GM20000 (cell line): ENCODE results near the gene SPACA6.

Experiments used
- DNase-seq: peaks from one replicate; pipeline ENCODE4 v3.0.0; 2012; ENCODE audit warnings: low spot score
- CTCF ChIP-seq: IDR thresholded peaks from 2 replicates; pipeline ENCODE4 v1.5.1; 2012; ENCODE audit warnings: mild to moderate bottlenecking, control low read depth; ENCODE audit errors: extremely low read depth, missing control alignments

SPACA6 gene

GRCh38 chr19:51714848-51715247 lies 21.7 kb downstream of the SPACA6 start:
- TF ChIP-seq CTCF = no peak
- no peak for DNase-seq

- no peak for TF ChIP-seq CTCF
- DNase-seq = no peak
Observed at GRCh38 chr19:51715850-51716249, 22.7 kb downstream of the SPACA6 start.

GRCh38 chr19:51716925-51717324 lies 23.8 kb downstream of the SPACA6 start:
- no peak for DNase-seq
- no peak for TF ChIP-seq CTCF

GRCh38 chr19:51719251-51719988 lies 26.3 kb downstream of the SPACA6 start:
- DNase-seq = no peak
- TF ChIP-seq CTCF = no peak

GRCh38 chr19:51721905-51722304 lies 28.8 kb downstream of the SPACA6 start:
- no peak for TF ChIP-seq CTCF
- no peak for DNase-seq

GRCh38 chr19:51722492-51722891 lies 29.4 kb downstream of the SPACA6 start:
- TF ChIP-seq CTCF = no peak

GRCh38 chr19:51724543-51724942 lies 31.4 kb downstream of the SPACA6 start:
- TF ChIP-seq CTCF = no peak
- DNase-seq = no peak

More at GRCh38 chr19:51722492-51722891, 29.4 kb downstream of the SPACA6 start:
- no peak for DNase-seq
